Measurements from ENCODE around the gene RNF182.
"Not testable (repeated sequence)": the region's sequence is repeated elsewhere in the genome, so short reads cannot be mapped to it uniquely, and the experiment has no call there.

RNF182 gene

GRCh38 chr6:13965582-13966127 is 40.9 kb downstream of the RNF182 start:
- DNase-seq (ENCODE audit: low read depth), result no peak

- DNase-seq (ENCODE audit: low read depth), result no peak
These were observed 46.6 kb downstream of the RNF182 start for GRCh38 chr6:13971303-13971702.

- not testable (repeated sequence) for DNase-seq (ENCODE audit: low read depth)
These were observed 47.9 kb downstream of the RNF182 start for GRCh38 chr6:13972602-13973001.

- DNase-seq (ENCODE audit: low read depth), result not testable (repeated sequence)
These were observed 48.7 kb downstream of the RNF182 start for GRCh38 chr6:13973422-13973821.

- no peak for DNase-seq (ENCODE audit: low read depth)
These were observed 53.4 kb downstream of the RNF182 start for GRCh38 chr6:13978102-13978640.

GRCh38 chr6:13978787-13979186 is 54.0 kb downstream of the RNF182 start:
- DNase-seq (ENCODE audit: low read depth), result no peak

- no peak for DNase-seq (ENCODE audit: low read depth)
These were observed 54.8 kb downstream of the RNF182 start for GRCh38 chr6:13979284-13980171.

GRCh38 chr6:13980534-13980933 is 55.8 kb downstream of the RNF182 start:
- DNase-seq (ENCODE audit: low read depth), result no peak

- no peak for DNase-seq (ENCODE audit: low read depth)
These were observed 61.0 kb downstream of the RNF182 start for GRCh38 chr6:13985663-13986325.

- no peak for DNase-seq (ENCODE audit: low read depth)
These were observed 62.1 kb downstream of the RNF182 start for GRCh38 chr6:13986700-13987399.

GRCh38 chr6:13987400-13987865 is 62.7 kb downstream of the RNF182 start:
- no peak for DNase-seq (ENCODE audit: low read depth)

GRCh38 chr6:13988049-13988738 is 63.4 kb downstream of the RNF182 start:
- no peak for DNase-seq (ENCODE audit: low read depth)

GRCh38 chr6:13988908-13989307 is 64.2 kb downstream of the RNF182 start:
- DNase-seq (ENCODE audit: low read depth), result no peak

- DNase-seq (ENCODE audit: low read depth), result no peak
These were observed 64.9 kb downstream of the RNF182 start for GRCh38 chr6:13989496-13990144.

- no peak for DNase-seq (ENCODE audit: low read depth)
These were observed 66.0 kb downstream of the RNF182 start for GRCh38 chr6:13990796-13991195.

- no peak for DNase-seq (ENCODE audit: low read depth)
These were observed 66.6 kb downstream of the RNF182 start for GRCh38 chr6:13991393-13991792.

- no peak for DNase-seq (ENCODE audit: low read depth)
These were observed 67.8 kb downstream of the RNF182 start for GRCh38 chr6:13992417-13993055.

- no peak for DNase-seq (ENCODE audit: low read depth)
These were observed 68.7 kb downstream of the RNF182 start for GRCh38 chr6:13993416-13993815.

- DNase-seq (ENCODE audit: low read depth), result no peak
These were observed 73.6 kb downstream of the RNF182 start for GRCh38 chr6:13998356-13998755.

GRCh38 chr6:14000901-14001300 is 76.1 kb downstream of the RNF182 start:
- no peak for DNase-seq (ENCODE audit: low read depth)

All from stimulated activated CD8-positive, alpha-beta memory T cell treated with anti-CD3 and anti-CD28 coated beads, Interleukin-15, amount 100 ng/mL, for 24 hours (primary cell).